Nephron progenitor cell (in vitro differentiated cells): ENCODE measurements around the gene DERL3.
A peak's percentile ranks its signal among the peaks of the same experiment; 100 is the strongest.

Experiments used
- DNase-seq: peaks from one replicate; pipeline ENCODE4 v3.0.0; 2021
- H3K27ac Mint-ChIP-seq: 2 replicates; pipeline ENCODE4 v1.8.0; 2021; ENCODE audit warnings: mild to moderate bottlenecking, moderate library complexity, mixed read lengths
- H3K27me3 Mint-ChIP-seq: 2 replicates; pipeline ENCODE4 v1.8.0; 2021; ENCODE audit warnings: mild to moderate bottlenecking, low read depth, mixed read lengths; ENCODE audit not compliant: poor library complexity
- H3K36me3 Mint-ChIP-seq: 2 replicates; pipeline ENCODE4 v1.8.0; 2021; ENCODE audit warnings: low read depth, mixed read lengths
- H3K4me1 Mint-ChIP-seq: 2 replicates; pipeline ENCODE4 v1.8.0; 2021; ENCODE audit warnings: mixed read lengths
- H3K4me3 Mint-ChIP-seq: 2 replicates; pipeline ENCODE4 v1.8.0; 2021; ENCODE audit warnings: mild to moderate bottlenecking, moderate library complexity, mixed read lengths
- H3K9me3 Mint-ChIP-seq: 2 replicates; pipeline ENCODE4 v1.8.0; 2021; ENCODE audit warnings: mild to moderate bottlenecking, moderate library complexity, mixed read lengths
- TF ChIP-seq, protein P1 (sequence below): fragments of 200-600 bp; sonication (generic); IDR thresholded peaks from 2 replicates; pipeline ENCODE4 v1.5.0; 2021; ENCODE audit warnings: antibody characterized with exemption

Gene DERL3

GRCh38 chr22:23789638-23790037 is 49.2 kb downstream of the DERL3 start:
- H3K27me3 Mint-ChIP-seq = no peaks in the 10 kb centered on the region
- H3K9me3 Mint-ChIP-seq = no peaks in the 10 kb centered on the region
- peak overlapping the region; percentile 93 for H3K4me3 Mint-ChIP-seq
- peak overlapping the region; percentile 90 for H3K27ac Mint-ChIP-seq
- H3K36me3 Mint-ChIP-seq = peaks cover 33% of the 10 kb centered on the region
- H3K4me1 Mint-ChIP-seq = peaks cover 48% of the 10 kb centered on the region
- TF ChIP-seq, protein P1, sequence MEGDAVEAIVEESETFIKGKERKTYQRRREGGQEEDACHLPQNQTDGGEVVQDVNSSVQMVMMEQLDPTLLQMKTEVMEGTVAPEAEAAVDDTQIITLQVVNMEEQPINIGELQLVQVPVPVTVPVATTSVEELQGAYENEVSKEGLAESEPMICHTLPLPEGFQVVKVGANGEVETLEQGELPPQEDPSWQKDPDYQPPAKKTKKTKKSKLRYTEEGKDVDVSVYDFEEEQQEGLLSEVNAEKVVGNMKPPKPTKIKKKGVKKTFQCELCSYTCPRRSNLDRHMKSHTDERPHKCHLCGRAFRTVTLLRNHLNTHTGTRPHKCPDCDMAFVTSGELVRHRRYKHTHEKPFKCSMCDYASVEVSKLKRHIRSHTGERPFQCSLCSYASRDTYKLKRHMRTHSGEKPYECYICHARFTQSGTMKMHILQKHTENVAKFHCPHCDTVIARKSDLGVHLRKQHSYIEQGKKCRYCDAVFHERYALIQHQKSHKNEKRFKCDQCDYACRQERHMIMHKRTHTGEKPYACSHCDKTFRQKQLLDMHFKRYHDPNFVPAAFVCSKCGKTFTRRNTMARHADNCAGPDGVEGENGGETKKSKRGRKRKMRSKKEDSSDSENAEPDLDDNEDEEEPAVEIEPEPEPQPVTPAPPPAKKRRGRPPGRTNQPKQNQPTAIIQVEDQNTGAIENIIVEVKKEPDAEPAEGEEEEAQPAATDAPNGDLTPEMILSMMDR = no peak
- no peak for DNase-seq

DNA sequence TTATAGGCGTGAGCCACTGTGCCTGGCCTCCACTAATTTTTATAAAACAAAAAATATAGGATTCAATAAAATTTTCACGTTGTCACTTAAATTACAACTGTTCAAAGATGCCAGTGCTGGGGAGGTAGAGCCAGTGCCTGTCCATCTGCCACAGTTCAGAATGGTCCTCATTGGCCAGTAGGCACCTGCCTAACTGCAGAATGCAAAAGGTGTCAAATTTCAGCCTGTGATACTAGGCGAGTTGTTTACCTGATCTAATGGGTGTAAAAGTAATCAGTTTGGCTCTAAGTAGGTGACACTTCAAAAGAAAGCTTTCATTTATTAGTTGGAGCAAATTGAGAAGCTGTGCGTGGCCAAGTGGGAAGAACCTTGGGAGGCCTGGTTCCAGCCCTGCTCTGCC is 49.7 kb downstream of the DERL3 start:
- Mint-ChIP-seq H3K36me3 (peaks cover 28% of the 10 kb centered on the region), H3K9me3 (no peaks in the 10 kb centered on the region)

DNA sequence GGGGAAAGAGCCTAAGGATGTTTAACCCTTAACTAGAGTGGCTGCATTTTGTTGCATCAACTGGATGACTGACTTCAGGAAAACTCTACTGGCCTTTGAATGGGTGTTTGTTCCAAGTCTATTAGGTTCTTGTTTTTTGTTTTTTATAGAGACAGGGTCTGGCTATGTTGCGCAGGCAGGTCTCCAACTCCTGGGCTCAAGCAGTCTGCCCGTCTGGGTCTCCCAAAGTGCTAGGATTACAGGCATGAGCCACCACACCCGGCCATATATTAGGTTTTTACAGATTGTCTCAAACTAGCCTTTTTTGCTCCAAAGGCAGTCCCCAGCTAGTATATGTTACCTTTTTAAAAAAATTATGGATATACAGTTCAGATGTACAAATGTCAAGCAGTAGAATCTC is 50.9 kb downstream of the DERL3 start:
- Mint-ChIP-seq H3K4me1 (peaks cover 48% of the 10 kb centered on the region), H3K27ac (peak overlapping the region; percentile 27), H3K36me3 (peaks cover 19% of the 10 kb centered on the region), H3K4me3 (peak overlapping the region; percentile 93), H3K9me3 (no peaks in the 10 kb centered on the region), H3K27me3 (no peaks in the 10 kb centered on the region)
- DNase-seq = no peak
- TF ChIP-seq, protein P1 = no peak

More for the DNA sequence above, 49.7 kb downstream of the DERL3 start:
- DNase-seq = no peak
- Mint-ChIP-seq H3K4me3 (peak overlapping the region; percentile 93), H3K27me3 (no peaks in the 10 kb centered on the region), H3K27ac (peak overlapping the region; percentile 20), H3K4me1 (peaks cover 48% of the 10 kb centered on the region)
- TF ChIP-seq, protein P1 = no peak

DNA sequence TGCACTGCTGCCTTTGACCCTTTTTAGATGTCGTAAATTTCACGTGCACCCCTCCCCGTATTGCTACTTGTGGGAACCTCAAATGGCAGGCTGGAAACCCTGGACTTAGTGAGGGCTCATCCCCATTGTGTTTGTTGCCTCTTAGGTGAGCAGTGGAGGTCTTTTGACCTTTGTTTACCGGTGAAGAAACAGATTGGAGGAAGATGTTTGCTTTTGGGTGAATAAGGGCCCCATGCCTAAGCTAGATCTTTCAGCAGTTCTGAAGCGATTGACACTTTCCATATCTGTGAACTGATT is 51.3 kb downstream of the DERL3 start:
- Mint-ChIP-seq H3K27ac (peak overlapping the region; percentile 27), H3K4me1 (peaks cover 46% of the 10 kb centered on the region), H3K9me3 (no peaks in the 10 kb centered on the region), H3K27me3 (no peaks in the 10 kb centered on the region), H3K4me3 (peak overlapping the region; percentile 93), H3K36me3 (peaks cover 15% of the 10 kb centered on the region)
- DNase-seq = no peak
- TF ChIP-seq, protein P1 = no peak

DNA sequence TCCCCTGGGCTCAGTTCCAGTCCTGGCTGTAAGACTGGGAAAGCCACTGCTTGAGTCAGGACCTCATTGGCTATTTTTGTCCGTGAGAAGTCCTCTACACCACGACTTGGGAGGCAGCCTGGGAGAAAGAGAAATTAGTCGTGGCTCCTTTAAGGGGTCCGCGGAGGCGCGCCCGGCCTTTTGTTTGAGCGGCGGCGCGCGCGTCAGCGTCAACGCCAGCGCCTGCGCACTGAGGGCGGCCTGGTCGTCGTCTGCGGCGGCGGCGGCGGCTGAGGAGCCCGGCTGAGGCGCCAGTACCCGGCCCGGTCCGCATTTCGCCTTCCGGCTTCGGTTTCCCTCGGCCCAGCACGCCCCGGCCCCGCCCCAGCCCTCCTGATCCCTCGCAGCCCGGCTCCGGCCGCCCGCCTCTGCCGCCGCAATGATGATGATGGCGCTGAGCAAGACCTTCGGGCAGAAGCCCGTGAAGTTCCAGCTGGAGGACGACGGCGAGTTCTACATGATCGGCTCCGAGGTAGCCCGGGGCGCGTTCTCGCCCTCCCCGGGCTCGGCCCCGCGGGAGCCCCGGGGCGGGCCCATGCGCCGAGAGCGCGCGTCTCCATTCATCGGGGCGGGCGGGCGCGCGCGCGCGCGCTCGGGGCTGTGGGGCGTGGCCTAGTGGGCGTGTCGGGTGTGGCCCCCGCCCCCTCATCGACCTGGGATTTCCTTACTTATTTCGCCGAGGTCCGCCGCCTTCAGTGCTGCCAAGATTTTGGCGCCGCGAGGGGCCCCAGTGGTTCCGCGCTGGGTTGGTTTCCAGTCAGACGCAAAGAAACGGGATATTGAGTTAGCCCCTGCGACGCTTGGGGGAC is 51.8 kb downstream of the DERL3 start, which contains the start of gene SMARCB1:
Gene SMARCB1, plus strand, starts transcription at position 215 of the 848 bp plus-strand sequence. Its CDS starts 204 bp downstream, at position 419.
- Mint-ChIP-seq H3K4me1 (peaks cover 44% of the 10 kb centered on the region), H3K36me3 (peaks cover 9% of the 10 kb centered on the region), H3K9me3 (no peaks in the 10 kb centered on the region), H3K27me3 (no peaks in the 10 kb centered on the region), H3K27ac (peak within 1 kb of the TSS; percentile 92), H3K4me3 (peak within 1 kb of the TSS; percentile 93)
- peak; percentile 88 for DNase-seq
- TF ChIP-seq, protein P1 = no peak

- peak overlapping the region; percentile 93 for H3K4me3 Mint-ChIP-seq
- DNase-seq = no peak
- H3K36me3 Mint-ChIP-seq = peaks cover 9% of the 10 kb centered on the region
- H3K27ac Mint-ChIP-seq = peak overlapping the region; percentile 92
- H3K27me3 Mint-ChIP-seq = no peaks in the 10 kb centered on the region
- H3K4me1 Mint-ChIP-seq = peaks cover 43% of the 10 kb centered on the region
- TF ChIP-seq, protein P1 = no peak
- no peaks in the 10 kb centered on the region for H3K9me3 Mint-ChIP-seq
Measured at GRCh38 chr22:23786261-23786710, 52.5 kb downstream of the DERL3 start.
